ENCODE data around the gene CCDC9B.

CCDC9B gene

DNA sequence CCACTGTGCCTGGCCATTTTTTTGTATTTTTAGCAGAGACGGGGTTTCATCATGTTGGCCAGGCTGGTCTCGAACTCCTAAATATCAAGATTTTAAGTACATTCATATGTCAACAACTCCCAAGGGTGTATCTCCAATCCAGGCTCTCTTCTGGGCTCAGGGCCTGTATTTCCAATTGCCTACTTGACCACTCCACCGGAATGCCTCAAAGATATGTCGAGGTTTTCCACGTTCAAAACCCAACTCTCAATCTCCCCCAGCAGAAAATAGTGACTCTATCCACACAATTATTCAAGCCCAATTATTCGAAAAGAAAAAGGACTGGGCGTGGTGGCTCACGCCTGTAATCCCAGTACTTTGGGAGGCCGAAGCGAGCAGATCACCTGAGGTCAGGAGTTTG is 39.9 kb upstream of the CCDC9B start:
- no peaks in the 10 kb centered on the region for H3K27me3 ChIP-seq (ENCODE audit: insufficient read depth, insufficient read length)
- TF ChIP-seq YY1 (IDR thresholded peaks at IDR 0.05; ENCODE audit: insufficient read depth, insufficient read length) (no peak), SUZ12 (IDR thresholded peaks at IDR 0.05; ENCODE audit: extremely low read depth, insufficient read depth, insufficient read length) (no peak), ZNF274 (IDR thresholded peaks at IDR 0.05; ENCODE audit: low read depth, low read length) (no peak)
- no peak overlapping the region for H3K4me3 ChIP-seq (ENCODE audit: insufficient read length, low read depth)
- H3K9me3 ChIP-seq (ENCODE audit: insufficient read depth, low read length) = no peaks in the 10 kb centered on the region
- peaks cover 3% of the 10 kb centered on the region for H3K4me1 ChIP-seq (ENCODE audit: insufficient read depth, insufficient read length)
- H3K36me3 ChIP-seq (ENCODE audit: insufficient read depth, insufficient read length, low read length) = peaks cover 11% of the 10 kb centered on the region
- no peak for DNase-seq (ENCODE audit: low read depth, low spot score)
- H3K9ac ChIP-seq (ENCODE audit: insufficient read length, low read depth) = no peak overlapping the region

DNA sequence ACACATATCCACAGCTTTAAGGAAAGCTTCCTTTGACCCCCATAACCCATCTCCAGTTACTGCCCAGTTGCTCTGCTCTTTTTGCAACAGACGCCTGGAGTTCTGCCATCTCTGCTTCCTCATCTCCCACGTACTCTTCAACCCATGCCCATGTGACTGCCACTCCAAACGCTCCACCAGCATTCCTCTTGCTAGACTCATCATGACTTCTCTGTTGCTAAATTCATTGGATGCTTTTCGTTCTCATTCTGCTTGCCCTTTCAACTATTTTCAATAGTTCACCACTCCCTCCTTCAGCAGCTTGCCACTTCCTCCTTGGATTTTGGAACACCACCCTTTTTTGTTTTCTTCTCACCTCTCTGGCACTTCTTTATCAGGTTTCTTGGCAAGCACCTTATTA is 39.1 kb upstream of the CCDC9B start:
- no peaks in the 10 kb centered on the region for H3K9me3 ChIP-seq (ENCODE audit: insufficient read depth, low read length)
- no peak for DNase-seq (ENCODE audit: low read depth, low spot score)
- H3K4me1 ChIP-seq (ENCODE audit: insufficient read depth, insufficient read length) = peaks cover 3% of the 10 kb centered on the region
- H3K4me3 ChIP-seq (ENCODE audit: insufficient read length, low read depth) = no peak overlapping the region
- no peaks in the 10 kb centered on the region for H3K27me3 ChIP-seq (ENCODE audit: insufficient read depth, insufficient read length)
- TF ChIP-seq ZNF274 (IDR thresholded peaks at IDR 0.05; ENCODE audit: low read depth, low read length) (no peak), YY1 (IDR thresholded peaks at IDR 0.05; ENCODE audit: insufficient read depth, insufficient read length) (no peak), SUZ12 (IDR thresholded peaks at IDR 0.05; ENCODE audit: extremely low read depth, insufficient read depth, insufficient read length) (no peak)
- peaks cover 6% of the 10 kb centered on the region for H3K36me3 ChIP-seq (ENCODE audit: insufficient read depth, insufficient read length, low read length)
- H3K9ac ChIP-seq (ENCODE audit: insufficient read length, low read depth) = no peak overlapping the region

DNA sequence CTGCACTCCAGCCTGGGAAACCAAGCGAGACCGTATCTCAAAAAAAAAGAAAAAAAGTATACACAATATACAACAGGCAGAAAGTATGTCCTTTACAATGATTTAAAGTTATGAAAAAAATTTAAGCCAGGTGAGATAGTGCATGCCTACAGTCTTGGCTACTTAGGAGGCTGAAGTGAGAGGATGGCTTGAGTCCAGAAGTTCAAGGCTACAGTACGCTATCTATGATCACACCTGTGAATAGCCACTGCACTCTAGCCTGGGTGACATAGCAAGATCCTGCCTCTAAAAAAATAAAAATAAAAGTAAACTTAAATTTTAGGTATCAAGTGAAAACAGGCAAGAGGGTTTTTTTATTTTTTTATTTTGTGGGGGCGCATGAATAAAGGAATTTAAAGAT is 38.6 kb upstream of the CCDC9B start:
- Histone ChIP-seq H3K4me1 (ENCODE audit: insufficient read depth, insufficient read length) (peaks cover 3% of the 10 kb centered on the region), H3K27me3 (ENCODE audit: insufficient read depth, insufficient read length) (no peaks in the 10 kb centered on the region), H3K36me3 (ENCODE audit: insufficient read depth, insufficient read length, low read length) (peaks cover 1% of the 10 kb centered on the region), H3K9ac (ENCODE audit: insufficient read length, low read depth) (no peak overlapping the region), H3K4me3 (ENCODE audit: insufficient read length, low read depth) (no peak overlapping the region), H3K9me3 (ENCODE audit: insufficient read depth, low read length) (no peaks in the 10 kb centered on the region)
- no peak for TF ChIP-seq SUZ12 (IDR thresholded peaks at IDR 0.05; ENCODE audit: extremely low read depth, insufficient read depth, insufficient read length)
- TF ChIP-seq YY1 (IDR thresholded peaks at IDR 0.05; ENCODE audit: insufficient read depth, insufficient read length) = no peak
- TF ChIP-seq ZNF274 (IDR thresholded peaks at IDR 0.05; ENCODE audit: low read depth, low read length) = no peak
- no peak for DNase-seq (ENCODE audit: low read depth, low spot score)

DNA sequence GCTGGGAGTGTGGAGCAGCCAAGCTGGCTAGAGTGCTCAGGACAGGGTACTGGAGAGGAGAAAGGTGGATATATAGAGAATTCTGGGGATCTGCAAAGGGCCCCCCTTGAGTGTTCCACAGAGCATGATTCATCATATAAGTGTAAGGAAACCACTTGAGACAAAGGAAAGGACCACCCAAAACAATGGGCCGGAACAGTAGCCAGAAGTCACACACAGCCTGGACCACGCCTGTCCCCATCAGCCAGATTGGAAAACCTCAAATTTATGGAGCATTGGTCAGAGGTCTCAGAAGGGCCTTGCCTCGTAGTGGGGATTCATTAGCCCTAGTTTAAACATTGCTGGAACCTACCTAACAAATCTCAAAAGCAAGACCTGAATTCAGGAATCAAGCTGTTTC is 36.9 kb upstream of the CCDC9B start:
- Histone ChIP-seq H3K4me1 (ENCODE audit: insufficient read depth, insufficient read length) (peaks cover 3% of the 10 kb centered on the region), H3K9me3 (ENCODE audit: insufficient read depth, low read length) (no peaks in the 10 kb centered on the region), H3K36me3 (ENCODE audit: insufficient read depth, insufficient read length, low read length) (no peaks in the 10 kb centered on the region), H3K9ac (ENCODE audit: insufficient read length, low read depth) (no peak overlapping the region), H3K27me3 (ENCODE audit: insufficient read depth, insufficient read length) (no peaks in the 10 kb centered on the region), H3K4me3 (ENCODE audit: insufficient read length, low read depth) (no peak overlapping the region)
- no peak for TF ChIP-seq ZNF274 (IDR thresholded peaks at IDR 0.05; ENCODE audit: low read depth, low read length)
- no peak for TF ChIP-seq YY1 (IDR thresholded peaks at IDR 0.05; ENCODE audit: insufficient read depth, insufficient read length)
- TF ChIP-seq SUZ12 (IDR thresholded peaks at IDR 0.05; ENCODE audit: extremely low read depth, insufficient read depth, insufficient read length) = no peak
- no peak for DNase-seq (ENCODE audit: low read depth, low spot score)

DNA sequence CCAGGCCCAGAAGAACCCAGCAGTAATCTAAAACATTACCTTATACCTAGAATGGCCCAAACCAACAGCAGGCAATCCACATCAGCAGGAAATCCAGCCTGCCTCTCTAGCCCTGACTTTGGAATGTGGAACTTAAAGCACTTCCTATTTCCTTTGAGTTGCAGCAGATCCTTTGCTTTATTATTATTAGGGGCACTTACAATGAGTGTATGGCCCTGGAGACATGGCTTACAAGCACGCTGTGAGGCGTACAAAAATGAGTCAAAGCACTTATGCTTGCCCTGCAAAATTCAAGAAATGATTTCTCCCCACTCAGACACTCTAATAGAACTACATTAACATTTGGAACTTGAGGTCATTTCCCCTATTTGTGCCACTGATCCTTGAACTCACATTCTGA is 32.2 kb upstream of the CCDC9B start:
- H3K4me3 ChIP-seq (ENCODE audit: insufficient read length, low read depth) = no peak overlapping the region
- no peak for DNase-seq (ENCODE audit: low read depth, low spot score)
- peaks cover 11% of the 10 kb centered on the region; the same call in 1 of the 2 replicates for H3K9me3 ChIP-seq (ENCODE audit: insufficient read depth, low read length)
- peaks cover 19% of the 10 kb centered on the region for H3K27me3 ChIP-seq (ENCODE audit: insufficient read depth, insufficient read length)
- no peak overlapping the region for H3K9ac ChIP-seq (ENCODE audit: insufficient read length, low read depth)
- no peaks in the 10 kb centered on the region for H3K36me3 ChIP-seq (ENCODE audit: insufficient read depth, insufficient read length, low read length)
- no peak for TF ChIP-seq SUZ12 (IDR thresholded peaks at IDR 0.05; ENCODE audit: extremely low read depth, insufficient read depth, insufficient read length)
- no peak for TF ChIP-seq ZNF274 (IDR thresholded peaks at IDR 0.05; ENCODE audit: low read depth, low read length)
- no peak for TF ChIP-seq YY1 (IDR thresholded peaks at IDR 0.05; ENCODE audit: insufficient read depth, insufficient read length)
- H3K4me1 ChIP-seq (ENCODE audit: insufficient read depth, insufficient read length) = no peaks in the 10 kb centered on the region

DNA sequence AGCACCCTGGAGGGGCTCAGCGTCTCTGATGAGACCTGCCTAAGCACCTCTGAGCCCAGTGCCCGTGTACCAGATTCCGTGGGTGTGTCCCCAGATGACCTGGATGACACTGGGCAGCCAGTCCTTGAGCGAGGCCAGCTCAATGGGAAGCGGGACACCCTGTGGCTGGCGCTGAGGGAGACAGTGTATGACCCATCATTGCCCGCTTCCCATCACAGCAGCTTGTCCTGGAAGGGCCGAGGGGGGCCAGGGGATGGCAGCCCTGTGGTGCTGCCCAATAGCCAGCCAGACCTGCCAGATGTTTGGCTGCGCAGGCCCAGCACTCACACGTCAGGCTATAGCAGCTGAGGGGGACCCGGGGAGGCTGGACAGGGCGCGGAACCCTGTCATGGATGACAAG is 29.2 kb upstream of the CCDC9B start:
- Histone ChIP-seq H3K27me3 (ENCODE audit: insufficient read depth, insufficient read length) (peaks cover 34% of the 10 kb centered on the region), H3K4me3 (ENCODE audit: insufficient read length, low read depth) (no peak overlapping the region), H3K36me3 (ENCODE audit: insufficient read depth, insufficient read length, low read length) (no peaks in the 10 kb centered on the region), H3K4me1 (ENCODE audit: insufficient read depth, insufficient read length) (peaks cover 4% of the 10 kb centered on the region), H3K9ac (ENCODE audit: insufficient read length, low read depth) (no peak overlapping the region), H3K9me3 (ENCODE audit: insufficient read depth, low read length) (peaks cover 20% of the 10 kb centered on the region; the same call in 1 of the 2 replicates)
- TF ChIP-seq YY1 (IDR thresholded peaks at IDR 0.05; ENCODE audit: insufficient read depth, insufficient read length) (no peak), SUZ12 (IDR thresholded peaks at IDR 0.05; ENCODE audit: extremely low read depth, insufficient read depth, insufficient read length) (no peak)
- DNase-seq (ENCODE audit: low read depth, low spot score) = no peak

DNA sequence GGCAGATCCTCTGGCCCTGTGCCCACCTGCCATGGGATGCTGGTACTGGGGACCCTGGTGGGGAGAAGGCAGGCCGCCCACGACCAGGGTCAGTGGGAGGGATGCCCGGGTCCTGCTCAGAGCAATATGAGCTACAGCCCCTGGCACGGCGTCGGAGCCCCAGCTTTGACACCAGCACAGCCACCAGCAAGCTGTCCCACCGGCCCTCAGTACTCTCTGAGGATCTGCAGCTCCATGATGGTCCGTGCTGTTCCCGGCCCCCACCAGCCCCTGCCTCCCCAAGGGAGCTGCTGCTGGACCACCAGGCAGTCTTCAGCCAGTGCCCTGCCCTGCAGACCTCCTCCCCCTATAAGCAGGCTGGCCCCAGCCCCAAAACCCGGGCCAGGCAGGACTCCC is 28.7 kb upstream of the CCDC9B start:
- peaks cover 34% of the 10 kb centered on the region for H3K27me3 ChIP-seq (ENCODE audit: insufficient read depth, insufficient read length)
- H3K36me3 ChIP-seq (ENCODE audit: insufficient read depth, insufficient read length, low read length) = no peaks in the 10 kb centered on the region
- H3K9me3 ChIP-seq (ENCODE audit: insufficient read depth, low read length) = peaks cover 20% of the 10 kb centered on the region; the same call in 1 of the 2 replicates
- TF ChIP-seq YY1 (IDR thresholded peaks at IDR 0.05; ENCODE audit: insufficient read depth, insufficient read length) (no peak), SUZ12 (IDR thresholded peaks at IDR 0.05; ENCODE audit: extremely low read depth, insufficient read depth, insufficient read length) (no peak), ZNF274 (IDR thresholded peaks at IDR 0.05; ENCODE audit: low read depth, low read length) (no peak)
- no peak overlapping the region for H3K4me3 ChIP-seq (ENCODE audit: insufficient read length, low read depth)
- no peak overlapping the region for H3K9ac ChIP-seq (ENCODE audit: insufficient read length, low read depth)
- DNase-seq (ENCODE audit: low read depth, low spot score) = no peak
- peaks cover 4% of the 10 kb centered on the region for H3K4me1 ChIP-seq (ENCODE audit: insufficient read depth, insufficient read length)
